ENCODE measurements around the gene GTSE1. TPM values are rescaled to one million over a fixed set of nuclear protein-coding genes. Genes with fewer than 3 reads are reported as not detected.
A peak's percentile ranks its signal among the peaks of the same experiment; 100 is the strongest.

The GTSE1 gene
- total RNA-seq, 1 experiment from 2014 or later: 15.3 TPM

DNA sequence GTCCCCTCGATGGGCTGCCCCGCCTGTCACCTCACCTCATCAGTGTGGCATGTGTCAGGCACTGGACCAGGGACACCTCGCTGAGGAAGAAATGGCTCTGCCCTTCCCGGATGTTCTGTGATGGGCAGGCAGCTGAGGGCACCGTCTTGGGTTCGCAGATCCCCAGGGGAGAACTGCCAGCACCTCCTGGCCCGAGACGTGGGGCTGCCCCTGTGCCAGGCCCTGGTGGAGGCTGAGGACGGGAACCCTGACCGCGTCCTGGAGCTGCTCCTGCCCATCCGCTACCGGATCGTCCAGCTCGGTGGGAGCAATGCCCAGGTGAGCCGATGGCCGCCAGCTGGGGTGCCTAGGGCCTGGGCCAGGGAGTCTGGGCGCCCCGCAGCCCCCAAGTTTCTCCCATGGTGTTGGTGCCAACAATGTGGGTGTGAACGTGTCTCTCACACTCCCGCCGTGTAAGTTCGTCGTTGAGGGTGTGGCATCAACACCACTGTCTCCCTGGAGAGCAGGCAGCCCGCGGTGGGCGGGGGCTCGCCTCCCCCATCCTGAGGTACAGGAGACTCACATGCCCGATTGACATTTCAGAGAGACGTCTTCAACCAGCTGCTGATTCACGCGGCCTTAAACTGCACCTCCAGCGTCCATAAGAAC is 7.3 kb upstream of the GTSE1 start:
- Histone ChIP-seq H3K27me3 (ENCODE audit: low read length) (no peaks in the 10 kb centered on the region), H2AFZ (ENCODE audit: low read length) (no peak overlapping the region), H3K27ac (ENCODE audit: low read length) (no peak overlapping the region), H3K9me2 (replicated peaks; ENCODE audit: insufficient read depth, low read length) (no peaks in the 10 kb centered on the region), H3K36me3 (ENCODE audit: insufficient read depth, low read length) (peaks cover 10% of the 10 kb centered on the region), H3K9me3 (ENCODE audit: low read length) (no peaks in the 10 kb centered on the region), H3K4me1 (ENCODE audit: low read length) (peaks cover 29% of the 10 kb centered on the region), H3K9ac (ENCODE audit: low read length) (peak overlapping the region; percentile 91; the same call in 1 of the 2 replicates), H4K20me1 (ENCODE audit: insufficient read depth, low read depth, low read length) (no peaks in the 10 kb centered on the region), H3K4me2 (ENCODE audit: low read depth, low read length, poor library complexity, severe bottlenecking) (no peak overlapping the region), H3K4me3 (ENCODE audit: low read length) (no peak overlapping the region), H3K79me2 (ENCODE audit: low read length) (peaks cover 16% of the 10 kb centered on the region)
- no peak for DNase-seq

DNA sequence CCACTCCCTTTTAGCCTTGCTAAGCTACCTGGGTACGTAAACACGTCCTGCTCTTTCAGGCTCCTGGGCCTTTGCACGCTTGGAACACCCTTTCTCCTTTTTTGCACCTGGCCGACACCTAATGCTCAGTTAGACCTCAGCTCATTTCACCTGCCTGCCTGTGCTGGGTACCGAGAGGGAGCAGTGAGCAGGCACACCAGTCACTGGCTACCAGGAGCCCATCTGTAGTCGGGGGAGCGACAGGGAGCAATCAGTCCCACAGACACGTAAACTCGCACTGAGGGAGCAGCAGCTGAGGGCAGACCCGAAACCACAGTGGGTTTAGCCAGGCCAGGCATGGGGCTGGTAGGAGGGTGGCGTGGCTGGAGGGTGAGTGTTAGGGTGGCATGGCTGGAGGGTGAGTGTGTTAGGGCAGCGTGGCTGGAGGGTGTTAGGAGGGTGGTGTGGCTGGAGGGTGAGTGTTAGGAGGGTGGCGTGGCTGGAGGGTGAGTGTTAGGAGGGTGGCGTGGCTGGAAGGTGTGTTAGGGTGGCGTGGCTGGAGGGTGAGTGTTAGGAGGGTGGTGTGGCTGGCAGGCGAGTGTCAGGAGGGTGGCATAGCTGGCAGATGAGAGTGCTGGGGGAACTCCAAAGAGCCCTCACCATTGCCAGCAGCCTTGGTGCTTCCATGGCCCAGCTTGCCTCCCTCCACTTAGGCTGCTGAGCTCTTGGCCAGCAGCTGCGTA is 6.4 kb upstream of the GTSE1 start:
- no peaks in the 10 kb centered on the region for H3K27me3 ChIP-seq (ENCODE audit: low read length)
- peaks cover 35% of the 10 kb centered on the region for H3K4me1 ChIP-seq (ENCODE audit: low read length)
- H3K9ac ChIP-seq (ENCODE audit: low read length): no peak overlapping the region
- H2AFZ ChIP-seq (ENCODE audit: low read length): no peak overlapping the region
- no peaks in the 10 kb centered on the region for H3K9me2 ChIP-seq (replicated peaks; ENCODE audit: insufficient read depth, low read length)
- no peaks in the 10 kb centered on the region for H3K9me3 ChIP-seq (ENCODE audit: low read length)
- peaks cover 9% of the 10 kb centered on the region for H3K36me3 ChIP-seq (ENCODE audit: insufficient read depth, low read length)
- H3K4me3 ChIP-seq (ENCODE audit: low read length): no peak overlapping the region
- peaks cover 16% of the 10 kb centered on the region for H3K79me2 ChIP-seq (ENCODE audit: low read length)
- no peak for DNase-seq
- H3K4me2 ChIP-seq (ENCODE audit: low read depth, low read length, poor library complexity, severe bottlenecking): no peak overlapping the region
- no peaks in the 10 kb centered on the region for H4K20me1 ChIP-seq (ENCODE audit: insufficient read depth, low read depth, low read length)
- no peak overlapping the region for H3K27ac ChIP-seq (ENCODE audit: low read length)

DNA sequence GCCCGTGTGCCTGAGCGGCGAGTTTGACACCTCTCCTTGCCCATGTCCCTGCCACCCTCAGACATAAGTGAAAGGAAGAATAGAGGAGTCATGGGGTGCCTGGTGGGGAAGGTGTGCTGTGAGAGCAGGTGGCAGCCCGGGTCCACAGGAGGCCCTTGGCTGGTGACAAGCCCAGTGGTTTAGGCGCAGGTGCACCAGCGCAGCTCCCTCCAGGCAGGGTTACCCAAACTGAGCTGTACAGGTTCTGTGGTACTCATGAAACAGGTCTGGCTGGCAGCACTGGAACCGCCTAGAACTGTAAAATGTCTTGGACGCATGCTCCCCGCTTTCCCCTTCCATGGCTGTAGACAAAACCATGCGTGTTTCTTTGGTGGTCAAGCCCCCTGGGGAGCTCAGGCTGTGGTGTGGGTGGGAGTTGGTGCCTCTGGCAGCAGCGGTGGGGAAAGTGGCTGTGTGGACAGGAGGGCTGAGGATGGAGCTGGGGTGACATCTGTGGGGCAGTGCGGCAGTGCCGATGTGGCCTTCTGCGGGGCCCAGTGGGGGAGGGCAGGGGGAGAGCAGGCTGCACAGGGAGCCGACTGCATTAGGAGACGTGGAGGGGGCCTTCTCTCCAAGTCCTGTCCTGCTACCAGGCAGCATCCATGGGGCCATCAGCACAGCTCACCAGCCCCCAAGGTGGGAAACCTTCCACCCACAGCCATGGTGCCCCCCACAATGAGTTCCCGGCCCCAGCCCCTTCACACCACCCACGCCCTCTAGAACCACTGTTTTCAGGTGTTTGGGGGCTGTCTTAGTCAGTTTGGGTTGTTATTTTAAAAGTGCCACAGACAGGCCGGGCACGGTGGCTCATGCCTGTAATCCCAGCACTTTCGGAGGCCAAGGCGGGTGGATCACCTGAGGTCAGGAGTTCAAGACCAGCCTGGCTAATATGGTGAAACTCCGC is 5.6 kb upstream of the GTSE1 start:
- peaks cover 18% of the 10 kb centered on the region for H3K79me2 ChIP-seq (ENCODE audit: low read length)
- no peak overlapping the region for H3K27ac ChIP-seq (ENCODE audit: low read length)
- no peaks in the 10 kb centered on the region for H3K27me3 ChIP-seq (ENCODE audit: low read length)
- H3K4me2 ChIP-seq (ENCODE audit: low read depth, low read length, poor library complexity, severe bottlenecking): no peak overlapping the region
- no peaks in the 10 kb centered on the region for H4K20me1 ChIP-seq (ENCODE audit: insufficient read depth, low read depth, low read length)
- no peak overlapping the region for H3K4me3 ChIP-seq (ENCODE audit: low read length)
- H3K9me3 ChIP-seq (ENCODE audit: low read length): no peaks in the 10 kb centered on the region
- H3K9ac ChIP-seq (ENCODE audit: low read length): no peak overlapping the region
- no peak overlapping the region for H2AFZ ChIP-seq (ENCODE audit: low read length)
- peaks cover 9% of the 10 kb centered on the region for H3K36me3 ChIP-seq (ENCODE audit: insufficient read depth, low read length)
- no peaks in the 10 kb centered on the region for H3K9me2 ChIP-seq (replicated peaks; ENCODE audit: insufficient read depth, low read length)
- H3K4me1 ChIP-seq (ENCODE audit: low read length): peaks cover 43% of the 10 kb centered on the region
- DNase-seq: no peak

DNA sequence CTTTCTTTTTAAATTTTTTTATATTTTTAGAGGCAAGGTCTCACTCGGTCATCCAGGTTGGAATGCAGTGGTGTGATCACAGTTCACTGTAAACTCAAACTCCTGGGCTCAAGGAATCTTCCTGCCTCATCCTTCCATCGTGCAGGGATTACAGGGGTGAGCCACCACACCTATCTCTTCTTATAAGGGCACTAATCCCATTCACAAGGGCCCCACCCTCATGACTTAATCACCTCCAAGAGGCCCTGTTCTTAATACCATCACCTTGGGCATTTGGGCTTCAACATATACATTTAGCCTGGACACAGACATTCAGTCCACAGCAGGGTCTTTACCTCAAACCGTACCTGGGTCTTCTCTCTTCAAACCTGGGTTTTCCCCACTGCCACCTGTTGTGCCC is 4.5 kb upstream of the GTSE1 start:
- peaks cover 19% of the 10 kb centered on the region for H3K79me2 ChIP-seq (ENCODE audit: low read length)
- no peak for DNase-seq
- no peak overlapping the region for H3K4me3 ChIP-seq (ENCODE audit: low read length)
- H3K4me1 ChIP-seq (ENCODE audit: low read length): peaks cover 40% of the 10 kb centered on the region
- H3K9me2 ChIP-seq (replicated peaks; ENCODE audit: insufficient read depth, low read length): no peaks in the 10 kb centered on the region
- H3K9me3 ChIP-seq (ENCODE audit: low read length): no peaks in the 10 kb centered on the region
- no peaks in the 10 kb centered on the region for H3K27me3 ChIP-seq (ENCODE audit: low read length)
- no peak overlapping the region for H3K27ac ChIP-seq (ENCODE audit: low read length)
- no peak overlapping the region for H3K4me2 ChIP-seq (ENCODE audit: low read depth, low read length, poor library complexity, severe bottlenecking)
- H2AFZ ChIP-seq (ENCODE audit: low read length): no peak overlapping the region
- H4K20me1 ChIP-seq (ENCODE audit: insufficient read depth, low read depth, low read length): no peaks in the 10 kb centered on the region
- no peak overlapping the region for H3K9ac ChIP-seq (ENCODE audit: low read length)
- peaks cover 9% of the 10 kb centered on the region for H3K36me3 ChIP-seq (ENCODE audit: insufficient read depth, low read length)

DNA sequence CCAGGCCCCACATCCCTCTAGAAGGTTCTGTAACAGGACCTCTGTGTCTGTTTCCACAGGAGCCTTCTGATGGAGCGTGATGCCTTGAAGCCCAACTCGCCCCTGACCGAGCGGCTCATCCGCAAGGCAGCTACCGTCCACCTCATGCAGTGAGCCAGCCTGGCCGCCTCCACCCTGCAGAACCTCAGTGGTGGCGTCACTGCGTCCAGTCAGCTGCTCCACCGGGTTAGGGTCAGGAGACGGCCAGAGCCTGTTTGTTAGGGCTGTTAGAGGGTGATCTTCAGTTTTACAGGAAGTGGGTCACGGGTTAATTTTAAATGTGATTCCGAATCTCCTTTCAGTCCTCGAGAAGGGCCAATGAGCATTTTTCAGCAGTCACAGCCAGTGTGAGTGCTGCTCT is 3.9 kb upstream of the GTSE1 start:
- Histone ChIP-seq H3K9me2 (replicated peaks; ENCODE audit: insufficient read depth, low read length) (no peaks in the 10 kb centered on the region), H3K9me3 (ENCODE audit: low read length) (no peaks in the 10 kb centered on the region), H3K79me2 (ENCODE audit: low read length) (peaks cover 19% of the 10 kb centered on the region), H3K4me2 (ENCODE audit: low read depth, low read length, poor library complexity, severe bottlenecking) (no peak overlapping the region), H3K27me3 (ENCODE audit: low read length) (no peaks in the 10 kb centered on the region), H3K9ac (ENCODE audit: low read length) (no peak overlapping the region), H3K4me3 (ENCODE audit: low read length) (no peak overlapping the region), H2AFZ (ENCODE audit: low read length) (no peak overlapping the region), H4K20me1 (ENCODE audit: insufficient read depth, low read depth, low read length) (no peaks in the 10 kb centered on the region), H3K27ac (ENCODE audit: low read length) (no peak overlapping the region), H3K4me1 (ENCODE audit: low read length) (peaks cover 39% of the 10 kb centered on the region), H3K36me3 (ENCODE audit: insufficient read depth, low read length) (peaks cover 9% of the 10 kb centered on the region)
- no peak for DNase-seq

DNA sequence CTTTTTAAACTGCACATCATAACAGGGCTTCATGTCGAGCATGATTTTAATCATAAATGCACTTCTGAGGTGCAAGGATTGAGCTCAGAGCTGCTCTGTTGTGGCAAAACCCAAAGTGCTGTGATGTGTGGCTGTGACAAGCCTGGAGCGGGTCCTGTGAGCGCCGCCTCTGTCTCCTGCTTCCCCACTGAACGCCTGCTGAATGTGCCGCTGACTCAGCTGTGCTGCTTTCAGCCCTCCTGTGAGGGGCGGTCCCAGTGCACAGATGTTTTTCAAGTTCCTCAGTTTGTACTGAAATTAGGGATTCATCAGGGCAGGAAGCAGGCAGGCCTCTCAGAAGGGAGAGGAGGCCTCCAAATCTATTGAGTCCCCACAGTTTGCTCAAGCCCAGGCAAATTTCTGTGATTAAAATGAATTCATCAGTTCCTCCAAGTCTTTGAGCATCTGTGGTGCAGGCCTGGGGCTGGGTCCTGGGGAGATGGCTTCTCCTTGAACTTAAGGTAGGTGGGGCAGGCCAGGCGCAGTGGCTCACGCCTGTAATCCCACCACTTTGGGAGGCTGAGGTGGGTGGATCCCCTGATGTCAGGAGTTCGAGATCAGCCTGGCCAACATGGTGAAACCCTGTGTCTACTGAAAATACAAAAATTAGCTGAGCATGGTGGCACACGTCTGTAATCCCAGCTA is 3.0 kb upstream of the GTSE1 start:
- no peak overlapping the region for H3K4me2 ChIP-seq (ENCODE audit: low read depth, low read length, poor library complexity, severe bottlenecking)
- H3K27ac ChIP-seq (ENCODE audit: low read length): no peak overlapping the region
- peaks cover 12% of the 10 kb centered on the region for H3K36me3 ChIP-seq (ENCODE audit: insufficient read depth, low read length)
- no peak overlapping the region for H3K9ac ChIP-seq (ENCODE audit: low read length)
- H2AFZ ChIP-seq (ENCODE audit: low read length): no peak overlapping the region
- H4K20me1 ChIP-seq (ENCODE audit: insufficient read depth, low read depth, low read length): no peaks in the 10 kb centered on the region
- no peaks in the 10 kb centered on the region for H3K27me3 ChIP-seq (ENCODE audit: low read length)
- peaks cover 24% of the 10 kb centered on the region for H3K79me2 ChIP-seq (ENCODE audit: low read length)
- H3K4me1 ChIP-seq (ENCODE audit: low read length): peaks cover 39% of the 10 kb centered on the region
- no peaks in the 10 kb centered on the region for H3K9me2 ChIP-seq (replicated peaks; ENCODE audit: insufficient read depth, low read length)
- no peaks in the 10 kb centered on the region for H3K9me3 ChIP-seq (ENCODE audit: low read length)
- no peak overlapping the region for H3K4me3 ChIP-seq (ENCODE audit: low read length)
- no peak for DNase-seq

DNA sequence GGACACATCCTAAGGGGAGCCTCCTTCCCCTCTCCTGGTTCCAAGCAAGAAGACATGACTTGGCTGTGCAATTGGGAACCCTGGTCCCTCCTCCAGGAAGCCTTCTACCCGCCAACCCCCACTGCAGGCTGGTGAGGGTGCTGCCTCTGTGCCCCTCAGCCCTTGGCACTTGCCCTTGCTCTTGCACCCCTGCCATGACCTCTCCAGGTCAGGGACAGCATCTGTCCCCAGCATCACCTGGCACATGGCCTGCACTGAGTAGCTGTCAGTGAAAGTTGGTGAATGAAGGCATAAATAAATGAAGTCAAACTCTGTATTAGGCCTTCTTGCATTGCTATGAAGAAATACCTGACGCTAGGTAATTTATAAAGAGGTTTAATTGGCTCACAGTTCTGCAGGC is 1.9 kb upstream of the GTSE1 start:
- Histone ChIP-seq H3K9me2 (replicated peaks; ENCODE audit: insufficient read depth, low read length) (no peaks in the 10 kb centered on the region), H3K9ac (ENCODE audit: low read length) (0 out of 2 replicates have a peak overlapping the region, but pooled peaks have one; percentile 90), H2AFZ (ENCODE audit: low read length) (no peak overlapping the region), H3K27ac (ENCODE audit: low read length) (no peak overlapping the region), H3K79me2 (ENCODE audit: low read length) (peaks cover 31% of the 10 kb centered on the region), H3K36me3 (ENCODE audit: insufficient read depth, low read length) (peaks cover 20% of the 10 kb centered on the region), H3K4me1 (ENCODE audit: low read length) (peaks cover 37% of the 10 kb centered on the region), H3K27me3 (ENCODE audit: low read length) (no peaks in the 10 kb centered on the region), H3K4me2 (ENCODE audit: low read depth, low read length, poor library complexity, severe bottlenecking) (peak overlapping the region; percentile 91), H4K20me1 (ENCODE audit: insufficient read depth, low read depth, low read length) (no peaks in the 10 kb centered on the region), H3K9me3 (ENCODE audit: low read length) (no peaks in the 10 kb centered on the region), H3K4me3 (ENCODE audit: low read length) (peak overlapping the region; percentile 88; the same call in 1 of the 2 replicates)
- no peak for DNase-seq
